GM12874 (cell line): Measurements from ENCODE around the gene FAM241A.

ENCODE experiments used
- CTCF ChIP-seq: IDR thresholded peaks from 2 replicates; pipeline ENCODE4 v1.5.1; 2011; ENCODE audit warnings: low read depth, mild to moderate bottlenecking, control low read depth, low read length, moderate library complexity; ENCODE audit not compliant: insufficient read depth

Gene FAM241A

GRCh38 chr4:112168719-112169500 is 23.7 kb downstream of the FAM241A start:
- no peak for TF ChIP-seq CTCF

GRCh38 chr4:112170451-112170993 is 25.3 kb downstream of the FAM241A start:
- no peak for TF ChIP-seq CTCF

GRCh38 chr4:112172180-112172579 is 26.9 kb downstream of the FAM241A start:
- TF ChIP-seq CTCF: no peak

GRCh38 chr4:112173593-112174558 is 28.6 kb downstream of the FAM241A start:
- no peak for TF ChIP-seq CTCF

- no peak for TF ChIP-seq CTCF
Observed at GRCh38 chr4:112175840-112176239, 30.6 kb downstream of the FAM241A start.

GRCh38 chr4:112176596-112176995 is 31.3 kb downstream of the FAM241A start:
- no peak for TF ChIP-seq CTCF
